ENCODE data around the gene ZNF438. TPM values are rescaled to one million over a fixed set of nuclear protein-coding genes. Genes with fewer than 3 reads are reported as not detected.

Gene ZNF438
- total and polyA plus RNA-seq, 7 donors, result 12.3 to 27.9 (median 20.7) TPM

DNA sequence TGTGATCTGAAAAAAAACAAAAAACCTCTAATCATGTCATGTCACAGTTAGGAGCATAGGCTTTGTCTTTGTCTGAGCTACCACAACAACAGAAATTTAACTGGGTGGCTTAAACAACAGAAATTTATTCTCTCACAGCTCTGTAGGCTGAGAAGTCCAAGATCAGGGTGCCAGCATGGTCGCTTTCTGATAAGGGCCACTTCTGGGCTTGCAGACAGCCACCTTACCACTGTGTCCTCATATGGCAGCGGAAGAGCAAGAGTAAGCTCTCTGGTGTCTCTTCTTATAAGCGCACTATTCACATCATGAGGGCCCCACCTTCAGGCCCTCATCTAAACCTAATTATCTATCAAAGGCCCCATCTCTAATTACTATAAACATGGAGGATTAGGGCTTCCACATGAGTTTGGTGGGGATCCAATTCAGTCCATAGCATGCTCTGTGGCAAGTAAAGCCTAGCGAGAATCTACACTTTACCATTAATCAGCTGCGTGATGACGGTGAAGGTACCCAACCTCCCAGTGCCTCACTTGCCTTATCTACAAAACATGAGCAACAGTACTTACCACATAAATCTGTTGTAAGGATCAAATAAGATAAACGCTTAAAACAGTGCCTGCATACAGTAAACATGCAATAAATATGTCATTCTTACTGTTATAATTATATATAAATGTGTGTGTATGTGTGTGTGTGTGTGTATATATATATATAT, 17.3 kb downstream of the ZNF438 start:
- no peaks in the 10 kb centered on the region for H3K36me3 ChIP-seq (ENCODE audit: insufficient read depth in 1 of 2, low read depth in 1 of 2)
- 97 to 99% (median 97%) methylated on average over 7 of the region's 7 CpGs for WGBS, 3 donors
- peak overlapping the region; percentile 25 for H3K27ac ChIP-seq
- peaks cover 48% of the 10 kb centered on the region for H3K4me1 ChIP-seq
- TF ChIP-seq, protein P1, sequence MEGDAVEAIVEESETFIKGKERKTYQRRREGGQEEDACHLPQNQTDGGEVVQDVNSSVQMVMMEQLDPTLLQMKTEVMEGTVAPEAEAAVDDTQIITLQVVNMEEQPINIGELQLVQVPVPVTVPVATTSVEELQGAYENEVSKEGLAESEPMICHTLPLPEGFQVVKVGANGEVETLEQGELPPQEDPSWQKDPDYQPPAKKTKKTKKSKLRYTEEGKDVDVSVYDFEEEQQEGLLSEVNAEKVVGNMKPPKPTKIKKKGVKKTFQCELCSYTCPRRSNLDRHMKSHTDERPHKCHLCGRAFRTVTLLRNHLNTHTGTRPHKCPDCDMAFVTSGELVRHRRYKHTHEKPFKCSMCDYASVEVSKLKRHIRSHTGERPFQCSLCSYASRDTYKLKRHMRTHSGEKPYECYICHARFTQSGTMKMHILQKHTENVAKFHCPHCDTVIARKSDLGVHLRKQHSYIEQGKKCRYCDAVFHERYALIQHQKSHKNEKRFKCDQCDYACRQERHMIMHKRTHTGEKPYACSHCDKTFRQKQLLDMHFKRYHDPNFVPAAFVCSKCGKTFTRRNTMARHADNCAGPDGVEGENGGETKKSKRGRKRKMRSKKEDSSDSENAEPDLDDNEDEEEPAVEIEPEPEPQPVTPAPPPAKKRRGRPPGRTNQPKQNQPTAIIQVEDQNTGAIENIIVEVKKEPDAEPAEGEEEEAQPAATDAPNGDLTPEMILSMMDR (IDR thresholded peaks at IDR 0.05), result no peak
- H3K9me3 ChIP-seq, result no peaks in the 10 kb centered on the region
- ATAC-seq, result no peak
- intact Hi-C loops (cut with DNase I), result no loop called here
- no peaks in the 10 kb centered on the region for H3K27me3 ChIP-seq (ENCODE audit: insufficient read depth in 3 of 3, low read length in 2 of 3)
- DNase-seq, result no peak
- no peak overlapping the region for H3K4me3 ChIP-seq

DNA sequence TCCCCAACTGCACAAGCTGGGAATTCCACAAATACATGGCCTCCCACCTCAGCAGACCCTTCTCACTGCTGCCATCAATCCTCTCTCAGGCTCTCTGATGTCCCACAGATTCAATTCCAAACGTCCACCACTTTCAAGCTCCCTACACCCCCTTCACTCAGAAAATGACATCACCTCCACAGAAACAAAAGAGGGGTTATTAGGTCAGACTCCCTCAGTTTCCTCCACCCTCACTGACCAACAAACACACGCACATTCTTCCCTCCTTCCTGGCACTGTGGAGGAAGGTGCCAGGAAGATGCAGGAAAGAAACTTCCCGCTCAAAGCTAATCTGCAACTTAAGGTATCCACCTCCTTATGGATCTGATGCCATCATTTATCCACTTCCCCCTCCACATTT, 18.3 kb downstream of the ZNF438 start:
- H3K36me3 ChIP-seq (ENCODE audit: insufficient read depth in 1 of 2, low read depth in 1 of 2), result no peaks in the 10 kb centered on the region
- no peak overlapping the region for H3K27ac ChIP-seq
- no peaks in the 10 kb centered on the region for H3K9me3 ChIP-seq
- WGBS, 3 donors, result 80 to 87% (median 84%) methylated on average over 3 of the region's 3 CpGs
- DNase-seq (no peak), ATAC-seq (no peak)
- TF ChIP-seq, protein P1 (IDR thresholded peaks at IDR 0.05), result no peak
- intact Hi-C loops (cut with DNase I), result no loop called here
- H3K4me3 ChIP-seq, result no peak overlapping the region
- no peaks in the 10 kb centered on the region for H3K27me3 ChIP-seq (ENCODE audit: insufficient read depth in 3 of 3, low read length in 2 of 3)
- peaks cover 40% of the 10 kb centered on the region for H3K4me1 ChIP-seq

DNA sequence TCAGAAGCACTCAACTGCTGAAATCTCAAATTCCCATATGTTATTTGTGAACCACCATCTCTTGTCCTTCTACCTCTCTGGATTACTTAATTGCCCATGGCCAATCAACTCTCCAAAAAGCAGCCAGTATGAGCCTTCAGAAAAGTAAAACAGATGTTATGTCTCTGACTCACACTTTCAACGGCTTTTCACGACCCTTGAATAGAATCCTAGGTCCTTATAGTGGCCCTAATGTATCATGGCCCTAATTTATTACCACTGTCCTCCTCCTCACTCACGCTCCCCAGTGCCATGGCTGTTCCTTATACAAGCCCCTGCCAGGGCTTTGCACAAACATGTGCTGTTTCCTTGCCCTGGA, 20.0 kb downstream of the ZNF438 start:
- H3K27me3 ChIP-seq (ENCODE audit: insufficient read depth in 3 of 3, low read length in 2 of 3), result no peaks in the 10 kb centered on the region
- intact Hi-C loops (cut with DNase I), result no loop called here
- ATAC-seq (peak in 3 of 4 donors; percentile 19 to 29 (median 25)), DNase-seq (no peak)
- 35 to 48% (median 41%) methylated on average over 3 of the region's 3 CpGs for WGBS, 3 donors
- H3K4me1 ChIP-seq, result peaks cover 39% of the 10 kb centered on the region
- H3K27ac ChIP-seq, result peak overlapping the region; percentile 77
- TF ChIP-seq, protein P1 (IDR thresholded peaks at IDR 0.05), result no peak
- no peaks in the 10 kb centered on the region for H3K36me3 ChIP-seq (ENCODE audit: insufficient read depth in 1 of 2, low read depth in 1 of 2)
- no peak overlapping the region for H3K4me3 ChIP-seq
- no peaks in the 10 kb centered on the region for H3K9me3 ChIP-seq

DNA sequence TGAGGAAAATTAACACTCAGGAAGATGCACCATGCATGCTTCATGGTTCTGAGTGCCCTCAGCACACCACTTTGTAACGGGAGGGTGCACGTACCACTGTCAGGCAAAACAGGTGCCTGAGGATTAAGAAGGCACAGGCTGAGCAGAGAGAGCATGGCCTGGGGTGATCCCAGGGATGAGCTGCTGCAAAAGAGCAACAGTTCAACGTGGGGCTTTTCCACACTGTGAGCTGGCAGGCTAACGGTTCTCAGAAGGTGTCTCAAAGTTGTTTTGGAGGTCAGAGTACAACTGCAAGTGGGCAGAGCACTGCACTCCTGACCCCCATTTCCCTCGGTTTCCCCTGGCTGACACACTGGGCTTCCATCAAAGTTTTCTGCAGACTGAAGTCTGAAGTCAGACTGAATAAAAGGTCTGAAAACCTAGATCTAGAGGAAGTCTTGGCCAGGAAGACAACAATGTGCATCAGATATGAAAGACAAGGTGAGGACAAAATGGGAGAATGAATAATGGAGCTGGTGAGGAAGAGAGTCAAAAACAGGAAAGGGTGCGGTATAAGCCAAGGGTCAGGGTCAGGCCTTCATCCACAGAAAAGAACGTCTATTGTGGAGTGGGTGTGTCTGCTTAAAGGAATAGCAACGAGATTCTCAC, 20.5 kb downstream of the ZNF438 start:
- peak overlapping the region; percentile 77 for H3K27ac ChIP-seq
- no peaks in the 10 kb centered on the region for H3K36me3 ChIP-seq (ENCODE audit: insufficient read depth in 1 of 2, low read depth in 1 of 2)
- H3K9me3 ChIP-seq, result no peaks in the 10 kb centered on the region
- DNase-seq (peak in 1 of 2 donors; percentile 76), ATAC-seq (peak; percentile 77 to 92 (median 86))
- H3K4me3 ChIP-seq, result no peak overlapping the region
- no peaks in the 10 kb centered on the region for H3K27me3 ChIP-seq (ENCODE audit: insufficient read depth in 3 of 3, low read length in 2 of 3)
- intact Hi-C loops (cut with DNase I), result no loop called here
- peaks cover 37% of the 10 kb centered on the region for H3K4me1 ChIP-seq
- WGBS, 3 donors, result 22 to 24% (median 24%) methylated on average over 8 of the region's 8 CpGs
- TF ChIP-seq, protein P1 (IDR thresholded peaks at IDR 0.05), result no peak
